K562 (cell line): ENCODE data around the gene GHR. TPM values are rescaled to one million over a fixed set of nuclear protein-coding genes. Genes with fewer than 3 reads are reported as not detected.

Source experiments
- ATAC-seq: fragments of 200-7000 bp; cut with Tn5 transposase; 3 replicates; pipeline ENCODE4 v1.9.1; 2020; ENCODE audit warnings: moderate library complexity
- BruUV-seq: library from RNA; stranded (reverse); fragments of 400-500 nt; replicated peaks from 2 replicates; lab custom pipeline; 2021; lab: Mats Ljungman, UMichigan
- CTCF ChIA-PET: fragments of 300-600 bp; formaldehyde crosslinking; extraction: SDS; loops from one replicate; lab custom pipeline; 2021; ENCODE audit warnings: low intra/inter-chr PET ratio; lab: Yijun Ruan, JAX
- POLR2A ChIA-PET: fragments of 300-600, 350-650 bp; sonication (Branson Sonifier 250); formaldehyde crosslinking; extraction: SDS; loops from one replicate; lab custom pipeline; 2021; ENCODE audit warnings: antibody characterized with exemption, inconsistent platforms; lab: Yijun Ruan, JAX
- DNase-seq, 4 experiments: peaks; one replicate each; pipeline versions ENCODE4 v3.0.0 to v3.0.0-alpha.2; 2011 to 2018; ENCODE audit warnings: low spot score in 3 of 4, mixed read lengths in 3 of 4; ENCODE audit errors: extremely low read depth in 1 of 4
- FAIRE-seq: peaks from 2 replicates; lab custom pipeline; 2011; peaks lifted over from hg19 to GRCh38; lab: Jason Lieb, UNC
- H2AFZ ChIP-seq: 2 replicates; pipeline ENCODE4 v1.6.0; 2011; ENCODE audit warnings: low read depth, low read length, control low read depth, inconsistent platforms
- H3K27ac ChIP-seq: fragments of 200-600 bp; 3 replicates; pipeline ENCODE4 v1.8.0; 2011; ENCODE audit warnings: low read depth, mild to moderate bottlenecking, control low read depth, inconsistent platforms, low read length, moderate library complexity, mixed read lengths; ENCODE audit errors: extremely low read depth
- H3K27me3 ChIP-seq, 2 experiments: fragments of 300-600 bp in 1 of 2; 2 replicates in 1 of 2; 3 replicates in 1 of 2; pipeline versions ENCODE4 v1.6.0 to v1.8.0; 2011; ENCODE audit warnings: inconsistent platforms in 2 of 2, low read length in 2 of 2, mild to moderate bottlenecking in 1 of 2, mixed read lengths in 1 of 2, moderate library complexity in 1 of 2; ENCODE audit not compliant: control insufficient read depth in 2 of 2, insufficient read depth in 2 of 2
- H3K36me3 ChIP-seq: fragments of 300-600 bp; 3 replicates; pipeline ENCODE4 v1.8.0; 2011; ENCODE audit warnings: mild to moderate bottlenecking, low read length, inconsistent platforms; ENCODE audit not compliant: control insufficient read depth, insufficient read depth
- H3K4me1 ChIP-seq, 2 experiments: fragments of 200-600 bp in 1 of 2; replicated peaks in 1 of 2; 2 replicates in 1 of 2; 3 replicates in 1 of 2; pipeline versions ENCODE4 v1.5.1 to v1.8.0; 2011; ENCODE audit warnings: inconsistent platforms in 2 of 2, low read length in 2 of 2, mild to moderate bottlenecking in 1 of 2, mixed read lengths in 1 of 2, moderate library complexity in 1 of 2; ENCODE audit not compliant: control insufficient read depth in 2 of 2, insufficient read depth in 2 of 2
- H3K4me2 ChIP-seq: 2 replicates; pipeline ENCODE4 v1.6.1; 2011; ENCODE audit warnings: low read length, control low read depth, inconsistent platforms, mixed read lengths; ENCODE audit not compliant: insufficient read depth
- H3K4me3 ChIP-seq: fragments of 200-600 bp; sonication (generic), shearing (Covaris generic); 2 replicates; pipeline ENCODE4 v1.5.1; 2016; ENCODE audit warnings: control low read depth, inconsistent platforms
- H3K79me2 ChIP-seq: fragments of 200-600 bp; 3 replicates; pipeline ENCODE4 v1.8.0; 2011; ENCODE audit warnings: low read length, inconsistent platforms; ENCODE audit not compliant: control insufficient read depth, insufficient read depth
- H3K9ac ChIP-seq, 2 experiments: 2 replicates each; pipeline versions ENCODE4 v1.6.0 to v1.6.1; 2011; ENCODE audit warnings: low read depth in 2 of 2, low read length in 2 of 2, control low read depth in 1 of 2, inconsistent platforms in 1 of 2, mild to moderate bottlenecking in 1 of 2, mixed read lengths in 1 of 2; ENCODE audit not compliant: insufficient read depth in 1 of 2
- H3K9me1 ChIP-seq: one replicate; pipeline ENCODE4 v1.6.0; 2011; ENCODE audit warnings: inconsistent platforms, mild to moderate bottlenecking, low read length, moderate library complexity; ENCODE audit not compliant: control insufficient read depth, insufficient read depth
- H3K9me3 ChIP-seq: replicated peaks from 2 replicates; pipeline ENCODE4 v1.5.1; 2011; ENCODE audit warnings: low read depth, low read length, inconsistent platforms; ENCODE audit not compliant: control insufficient read depth, insufficient read depth
- H4K20me1 ChIP-seq: replicated peaks from 2 replicates; pipeline ENCODE4 v1.6.1; 2011; ENCODE audit warnings: low read length, inconsistent platforms, mixed read lengths; ENCODE audit not compliant: control insufficient read depth, insufficient read depth
- ARID2 ChIP-seq: fragments of 450-650 bp; IDR thresholded peaks from 2 replicates; pipeline ENCODE4 v1.6.1; 2017; ENCODE audit warnings: antibody characterized with exemption, mild to moderate bottlenecking
- ARID3B ChIP-seq: fragments of 250-450 bp; sonication (Bioruptor Pico); IDR thresholded peaks from 2 replicates; pipeline ENCODE4 v1.4.0; 2020; ENCODE audit warnings: borderline replicate concordance
- ELK1 ChIP-seq: sonication (generic); formaldehyde crosslinking; IDR thresholded peaks from 2 replicates; pipeline ENCODE4 v1.8.1; 2022; ENCODE audit warnings: missing genetic modification reagents
- KDM2B ChIP-seq: fragments of 250-450 bp; sonication (Bioruptor Pico); IDR thresholded peaks from 2 replicates; pipeline ENCODE4 v1.8.0; 2021; ENCODE audit warnings: mild to moderate bottlenecking, moderate library complexity
- MAFF ChIP-seq: IDR thresholded peaks from 2 replicates; pipeline ENCODE4 v1.6.1; 2012; ENCODE audit warnings: low read length, improper control_type of control experiment
- MAX ChIP-seq: sonication (generic); formaldehyde crosslinking; IDR thresholded peaks from 2 replicates; pipeline ENCODE4 v1.9.0; 2022; ENCODE audit warnings: mild to moderate bottlenecking, missing genetic modification reagents
- POLR2A ChIP-seq: fragments of 450-650 bp; conservative IDR thresholded peaks from 2 replicates; pipeline ENCODE4 v1.6.1; 2016
- POLR2G ChIP-seq: fragments of 200-400 bp; formaldehyde crosslinking; IDR thresholded peaks from 2 replicates; pipeline ENCODE4 v1.6.1; 2017; ENCODE audit warnings: low read depth, mild to moderate bottlenecking, antibody characterized with exemption, low read length, moderate library complexity
- RAD51 ChIP-seq: fragments of 450-650 bp; IDR thresholded peaks from 2 replicates; pipeline ENCODE4 v1.7.1; 2016; ENCODE audit warnings: low read depth, mild to moderate bottlenecking, borderline replicate concordance
- RBM17 ChIP-seq: fragments of 200-400 bp; formaldehyde crosslinking; IDR thresholded peaks from 2 replicates; pipeline ENCODE4 v1.6.1; 2017; ENCODE audit warnings: low read depth, mild to moderate bottlenecking, low read length, borderline replicate concordance
- SAFB2 ChIP-seq: fragments of 200-400 bp; formaldehyde crosslinking; IDR thresholded peaks from 2 replicates; pipeline ENCODE4 v1.6.1; 2018; ENCODE audit warnings: borderline replicate concordance, low read length, low read depth, moderate library complexity; ENCODE audit not compliant: severe bottlenecking
- SIX5 ChIP-seq, 2 experiments: IDR thresholded peaks; 2 replicates each; pipeline ENCODE4 v1.6.1; 2011; ENCODE audit warnings: low read length in 2 of 2, borderline replicate concordance in 1 of 2, low read depth in 1 of 2, mild to moderate bottlenecking in 1 of 2, moderate library complexity in 1 of 2; ENCODE audit not compliant: insufficient read depth in 1 of 2
- TCF7L2 ChIP-seq: fragments of 150-350 bp; IDR thresholded peaks from 2 replicates; pipeline ENCODE4 v1.6.1; 2016; ENCODE audit warnings: low read depth, mild to moderate bottlenecking, low read length, moderate library complexity
- ZNF165 ChIP-seq: fragments of 250-450 bp; sonication (Bioruptor Pico); IDR thresholded peaks from 2 replicates; pipeline ENCODE4 v1.4.0; 2020; ENCODE audit warnings: borderline replicate concordance
- ZNF395 ChIP-seq: fragments of 200-800 bp; sonication (Bioruptor generic); IDR thresholded peaks from 2 replicates; pipeline ENCODE4 v1.6.1; 2017; ENCODE audit warnings: missing genetic modification characterization, missing compliant biosample characterization
- ZNF436 ChIP-seq: fragments of 250-450, 450-650 bp; sonication (Bioruptor Pico); formaldehyde crosslinking; IDR thresholded peaks from 2 replicates; pipeline ENCODE4 v1.7.0; 2020; ENCODE audit warnings: mild to moderate bottlenecking
- ZNF740 ChIP-seq, 3 experiments: fragments of 200-800 bp in 1 of 3; sonication (Bioruptor generic) in 1 of 3; sonication (generic) in 1 of 3; formaldehyde crosslinking in 1 of 3; IDR thresholded peaks; 2 replicates each; pipeline versions ENCODE4 v1.6.1 to v1.8.0; 2016 to 2022; ENCODE audit warnings: mild to moderate bottlenecking in 2 of 3, missing compliant biosample characterization in 2 of 3, missing genetic modification characterization in 2 of 3, missing genetic modification reagents in 1 of 3
- WGBS: fragments of 100-300 bp; shearing (Covaris generic); methylation state at CpG from one replicate; pipeline ENCODE4 v1.1.6; 2016; ENCODE audit warnings: low coverage, mixed read lengths; ENCODE audit not compliant: insufficient coverage; ENCODE audit errors: missing lambda C conversion rate; 5-methylcytosine and 5-hydroxymethylcytosine counted together
- in situ Hi-C: fragments of 300-500 bp; cut with MboI; formaldehyde crosslinking; loops from 4 replicates; pipeline ENCODE4 v1.15.0; 2018; ENCODE audit warnings: inconsistent platforms, mixed read lengths
- intact Hi-C: fragments of 100-400 bp; cut with micrococcal nuclease; formaldehyde crosslinking; loops from 2 replicates; pipeline ENCODE4 v1.14.2; 2022
- polyA plus RNA-seq, 8 experiments: library from polyadenylated mRNA; depleted of rRNA in 4 of 8; stranded (reverse) in 5 of 8; unstranded in 3 of 8; fragments of >200 nt; fragmentation: Nextera tagmentation in 2 of 8; fragmentation: Illumina TruSeq in 1 of 8; extraction: Ambion mirVana in 2 of 8; extraction: Trizol in 1 of 8; gene quantifications; 2 replicates each; pipeline versions ENCODE4 v1.2.1 to v1.2.3, GENCODE V29; 2011 to 2014; ENCODE audit warnings: inconsistent platforms in 1 of 8, missing spikeins in 1 of 8
- total RNA-seq, 7 experiments: library from RNA; depleted of rRNA in 6 of 7; stranded (reverse); fragments of >200 nt in 6 of 7; fragmentation: Illumina TruSeq in 2 of 7; extraction: Trizol in 2 of 7; gene quantifications; 2 replicates each; pipeline versions ENCODE4 v1.2.1 to v1.2.3, GENCODE V29; 2011 to 2021; ENCODE audit warnings: low replicate concordance in 1 of 7

Gene GHR
- total and polyA plus RNA-seq, 9 of the 15 experiments (the other 6 are each of a cell fraction or from before 2014, with no cell fraction given): 0.01 to 0.13 (median 0.07) TPM; not detected in 5

GRCh38 chr5:42397267-42397666 lies 26.0 kb upstream of the GHR start (continued):
- TF ChIP-seq RBM17 (no peak), ZNF436 (no peak), ZNF395 (CRISPR knock-in tag) (no peak), SAFB2 (no peak), POLR2A (no peak), POLR2G (no peak)

GRCh38 chr5:42399702-42400101 lies 23.5 kb upstream of the GHR start:
- Histone ChIP-seq H3K4me1 (no peaks in the 10 kb centered on the region), H3K9me1 (no peaks in the 10 kb centered on the region), H3K9me3 (no peaks in the 10 kb centered on the region), H2AFZ (no peak overlapping the region), H3K4me3 (no peak overlapping the region), H4K20me1 (no peaks in the 10 kb centered on the region), H3K27me3 (no peaks in the 10 kb centered on the region), H3K36me3 (no peaks in the 10 kb centered on the region), H3K9ac (no peak overlapping the region), H3K79me2 (no peaks in the 10 kb centered on the region), H3K4me2 (no peak overlapping the region), H3K27ac (no peak overlapping the region)
- FAIRE-seq: no peak
- POLR2A ChIA-PET: no interaction called here
- no TSS peak for BruUV-seq
- ATAC-seq: no peak
- CTCF ChIA-PET: no interaction called here
- intact Hi-C loops: no loop called here
- in situ Hi-C loops: no loop called here
- 0% methylated on average over 2 of the region's 2 CpGs for WGBS
- no peak for DNase-seq
- TF ChIP-seq SIX5 (IDR thresholded peaks at IDR 0.05; ENCODE audit: borderline replicate concordance in 1 of 2, insufficient read depth in 1 of 2, low read depth in 1 of 2, low read length in 2 of 2) (no peak), ARID2 (no peak), ELK1 (CRISPR knock-in tag) (no peak), TCF7L2 (no peak), MAFF (no peak), MAX (no peak), POLR2G (no peak), ZNF165 (no peak), RAD51 (no peak), KDM2B (CRISPR knock-in tag) (no peak), ARID3B (CRISPR knock-in tag) (no peak), ZNF740 (CRISPR knock-in tag; IDR thresholded peaks at IDR 0.05) (no peak), ZNF740 (tag; IDR thresholded peaks at IDR 0.05) (no peak)
